GM21360 (cell line): ENCODE results near the gene DPYD.

Experiments used
- ATAC-seq: cut with Tn5 transposase; IDR thresholded peaks from one replicate; pipeline ENCODE4 v1.9.1; 2021; ENCODE audit warnings: mild to moderate bottlenecking, moderate library complexity; ENCODE audit not compliant: unreplicated experiment

DPYD gene

DNA sequence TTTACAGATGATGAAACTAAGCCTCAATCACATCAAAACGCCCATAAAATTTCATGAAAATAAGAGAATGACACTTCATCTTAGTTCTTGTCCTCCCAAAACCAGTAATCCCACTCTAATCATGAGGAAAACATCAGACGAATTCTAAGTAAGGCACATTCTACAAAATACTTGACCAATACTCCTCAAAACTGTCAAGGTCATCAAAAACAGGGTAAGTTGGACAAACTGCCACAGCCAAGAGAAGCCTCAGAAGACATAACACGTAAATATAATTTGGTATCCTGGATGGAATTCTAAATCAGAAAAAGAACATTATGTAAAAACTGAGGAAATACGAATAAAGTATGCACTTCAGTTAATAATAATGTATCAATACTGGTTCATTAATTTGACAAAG lies 128.2 kb downstream of the DPYD start:
- no peak for ATAC-seq

DNA sequence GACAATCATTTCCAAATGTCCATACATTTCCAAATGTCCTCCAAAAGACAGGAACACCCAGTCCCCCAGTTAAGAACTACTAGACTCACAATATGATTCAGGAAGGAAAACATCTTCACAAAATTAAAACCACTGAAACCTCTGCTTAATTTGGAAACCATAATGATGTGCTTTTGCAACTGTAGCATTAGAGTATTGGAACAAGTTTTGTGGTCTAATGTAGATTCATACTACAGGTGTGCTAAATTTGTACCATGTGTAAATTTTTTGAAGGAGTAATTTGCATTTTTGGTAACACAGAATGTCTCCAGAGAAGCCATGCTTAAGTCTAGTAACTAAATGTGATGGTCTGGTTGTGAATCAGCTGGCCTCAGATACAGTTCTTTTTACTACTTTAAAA lies 129.6 kb downstream of the DPYD start:
- peak; percentile 88 for ATAC-seq

DNA sequence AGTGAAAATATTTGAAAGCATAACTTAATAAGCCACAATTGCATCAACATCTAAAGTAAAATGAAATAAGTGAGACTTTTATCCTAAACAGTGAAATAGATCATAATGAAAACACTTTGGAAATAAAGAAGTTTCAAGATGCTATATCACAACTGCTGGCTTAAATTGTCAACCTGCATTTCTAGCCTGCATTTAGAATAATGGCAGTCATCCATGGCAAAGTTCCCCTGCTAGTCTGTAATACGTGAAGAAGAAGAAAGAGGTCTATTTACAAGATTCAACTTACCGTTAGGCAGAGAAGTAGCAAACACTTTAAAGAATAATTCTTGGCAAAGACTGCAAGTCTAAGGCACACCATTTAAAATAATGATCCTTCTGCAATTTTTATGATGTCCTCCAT lies 133.6 kb downstream of the DPYD start:
- ATAC-seq, result no peak

DNA sequence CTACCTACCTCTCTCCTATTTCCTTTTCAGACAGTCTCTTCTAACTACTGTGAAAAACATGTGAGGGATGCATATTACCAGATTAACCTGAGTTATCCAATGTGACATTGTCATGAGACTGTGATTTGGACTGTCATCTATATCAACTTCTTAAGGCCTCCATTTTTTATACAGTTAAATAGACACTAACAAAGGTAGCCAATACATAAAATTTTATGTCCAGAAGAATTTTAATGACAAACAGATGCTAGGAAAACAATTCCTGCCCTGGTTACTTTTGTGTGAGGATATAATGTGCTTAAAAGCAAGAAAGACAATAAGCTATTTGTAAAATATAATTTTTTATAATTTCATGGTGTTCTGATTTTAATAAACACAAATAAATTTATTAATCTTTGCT lies 136.2 kb downstream of the DPYD start:
- ATAC-seq, result no peak

DNA sequence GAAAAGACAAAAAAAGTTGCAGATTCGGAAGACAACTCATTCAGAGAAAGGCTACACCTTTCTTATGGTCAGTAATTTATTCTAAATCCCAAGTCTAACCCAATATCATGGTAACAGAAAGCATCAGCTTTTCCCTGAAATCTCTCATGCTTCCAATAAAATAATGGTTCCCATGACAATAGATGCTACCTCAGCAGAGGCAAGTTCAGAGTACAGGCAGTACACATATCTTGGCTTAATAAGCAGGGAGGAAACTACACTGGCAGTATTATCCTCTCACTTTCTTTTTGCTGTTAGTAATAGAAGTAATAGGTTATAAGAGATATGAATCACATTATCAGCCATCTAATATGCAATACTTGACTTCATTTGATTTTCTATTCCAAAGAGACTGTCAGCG lies 137.1 kb downstream of the DPYD start:
- no peak for ATAC-seq

DNA sequence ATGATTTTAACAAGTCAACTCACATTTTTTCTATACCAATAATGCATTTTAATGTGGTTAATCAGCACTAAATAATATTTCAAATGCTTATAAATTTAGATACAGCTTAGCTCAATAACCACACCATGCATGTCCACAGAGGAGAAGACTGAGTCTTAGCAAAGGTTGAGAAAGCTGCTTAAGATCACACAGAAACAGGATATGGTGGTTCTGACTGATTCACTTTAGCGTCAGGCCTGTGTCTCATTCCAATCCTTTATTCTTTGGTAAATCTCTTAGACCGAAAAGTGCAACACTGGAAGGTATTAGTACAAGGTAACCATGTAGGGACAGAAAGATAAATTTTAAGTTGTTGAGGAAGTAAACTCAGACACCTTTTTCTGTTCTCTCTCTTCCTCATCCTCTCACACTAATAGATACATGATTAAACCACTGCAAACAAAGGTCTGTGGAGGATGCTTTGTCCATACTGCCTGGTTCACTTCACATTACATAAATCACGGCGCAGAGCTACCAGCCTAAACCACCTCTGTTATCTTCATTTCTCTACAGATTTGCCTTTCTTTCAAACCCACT lies 139.0 kb downstream of the DPYD start:
- ATAC-seq, result no peak

DNA sequence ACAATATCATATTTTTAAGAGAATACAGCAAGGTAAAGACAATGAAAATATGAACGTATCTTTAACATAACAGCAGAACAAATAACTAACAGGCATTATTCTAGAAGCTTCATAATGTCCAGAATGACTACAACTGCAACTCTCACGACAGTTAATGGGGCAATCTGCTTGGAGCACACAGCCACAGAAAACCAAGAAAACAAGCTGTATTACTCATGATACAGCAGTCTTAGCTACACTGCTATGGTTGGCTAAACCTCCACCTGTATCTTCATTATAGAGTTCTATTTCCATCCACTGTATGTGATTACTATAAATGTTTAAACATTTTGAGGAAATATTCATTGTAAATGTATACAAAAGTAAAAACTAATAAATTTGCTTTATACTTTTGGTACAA lies 139.9 kb downstream of the DPYD start:
- no peak for ATAC-seq

DNA sequence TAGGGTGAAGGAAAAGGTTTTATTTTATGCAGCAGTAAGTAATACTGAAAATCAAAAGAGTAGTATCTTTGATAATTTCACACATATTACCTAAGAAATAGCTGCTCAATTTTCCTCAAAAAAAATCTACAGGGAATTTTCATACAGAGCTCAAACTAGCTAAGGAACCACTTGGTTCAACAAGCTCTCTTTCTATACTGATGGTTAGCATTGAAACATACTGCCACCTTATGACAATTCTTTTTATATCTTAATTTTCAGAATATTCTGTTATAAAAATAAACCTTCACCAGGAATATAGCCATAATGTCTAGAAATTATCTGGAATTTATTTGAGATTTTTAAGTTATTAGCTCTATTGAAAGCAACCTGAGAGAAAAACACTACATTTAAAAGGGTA lies 142.1 kb downstream of the DPYD start:
- no peak for ATAC-seq

DNA sequence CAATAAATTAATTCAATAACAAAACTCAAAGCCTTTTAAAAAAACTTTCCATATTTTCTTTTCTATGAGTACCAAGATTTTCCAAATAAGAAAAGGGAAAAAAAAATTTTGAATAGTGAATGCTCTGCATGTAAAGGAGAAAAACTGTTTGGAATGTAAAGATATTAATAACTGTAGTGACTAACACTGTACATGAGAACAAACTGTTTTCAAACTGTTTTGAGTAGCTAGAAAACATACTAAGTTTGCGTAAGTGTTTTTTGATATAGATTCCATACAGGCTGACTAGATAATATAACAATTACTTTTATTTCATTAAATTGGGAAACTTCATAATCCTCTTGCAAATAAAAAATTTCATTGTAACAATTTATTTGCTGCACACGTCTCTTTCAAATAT lies 150.5 kb downstream of the DPYD start:
- no peak for ATAC-seq

DNA sequence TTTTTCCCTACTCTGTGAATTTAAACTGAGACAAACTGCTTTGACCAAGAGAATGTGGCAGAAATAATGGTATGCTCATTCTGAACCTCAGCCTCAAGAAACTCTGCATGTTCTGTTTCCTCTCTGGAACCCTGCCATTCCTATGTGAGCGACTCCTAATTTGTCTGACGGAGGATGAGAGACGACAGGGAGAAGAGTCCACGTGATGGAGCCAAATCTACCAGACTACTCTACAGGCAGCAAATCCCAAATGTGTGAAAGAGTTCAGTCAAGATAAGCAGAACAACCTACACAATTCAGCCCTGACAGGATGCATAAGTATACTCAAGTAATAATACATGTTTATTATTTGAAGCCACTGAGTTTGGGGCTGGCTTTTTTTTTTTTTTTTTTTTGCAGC lies 153.5 kb downstream of the DPYD start:
- ATAC-seq, result no peak

DNA sequence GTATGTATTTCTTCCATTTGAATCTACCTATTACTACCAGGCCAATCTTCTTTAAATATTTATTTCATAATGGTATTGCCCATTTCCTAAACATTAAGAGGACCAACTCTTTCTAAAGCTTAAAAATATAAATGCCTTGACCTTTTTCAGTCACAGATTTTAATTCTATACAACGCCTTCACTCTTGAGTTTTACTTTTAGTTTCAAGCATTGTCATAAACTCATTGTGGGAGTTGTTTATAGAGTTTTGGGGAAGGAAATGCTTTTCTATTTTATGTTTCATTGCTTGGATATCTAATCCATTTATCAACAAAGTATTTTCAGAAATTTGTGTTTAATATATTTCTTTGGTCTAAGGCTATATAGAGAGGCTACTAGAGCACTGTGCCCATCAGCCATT lies 155.8 kb downstream of the DPYD start:
- no peak for ATAC-seq

DNA sequence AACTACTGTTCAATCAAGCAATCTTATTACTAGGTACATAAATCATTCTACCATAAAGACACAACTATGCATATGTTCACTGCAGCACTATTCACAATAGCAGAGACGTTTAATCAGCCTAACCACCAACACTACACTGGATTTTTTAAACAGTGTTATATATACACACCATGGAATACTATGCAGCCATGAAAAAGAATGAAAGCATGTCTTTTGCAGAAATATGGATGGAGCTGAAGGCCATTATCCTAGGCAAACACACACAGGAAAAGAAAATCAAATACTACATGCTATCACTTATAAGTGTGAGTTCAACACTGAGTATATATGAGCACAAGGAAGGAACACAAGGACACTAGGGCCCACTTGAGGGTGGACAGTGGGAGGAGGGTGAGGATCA lies 159.2 kb downstream of the DPYD start:
- ATAC-seq, result no peak

DNA sequence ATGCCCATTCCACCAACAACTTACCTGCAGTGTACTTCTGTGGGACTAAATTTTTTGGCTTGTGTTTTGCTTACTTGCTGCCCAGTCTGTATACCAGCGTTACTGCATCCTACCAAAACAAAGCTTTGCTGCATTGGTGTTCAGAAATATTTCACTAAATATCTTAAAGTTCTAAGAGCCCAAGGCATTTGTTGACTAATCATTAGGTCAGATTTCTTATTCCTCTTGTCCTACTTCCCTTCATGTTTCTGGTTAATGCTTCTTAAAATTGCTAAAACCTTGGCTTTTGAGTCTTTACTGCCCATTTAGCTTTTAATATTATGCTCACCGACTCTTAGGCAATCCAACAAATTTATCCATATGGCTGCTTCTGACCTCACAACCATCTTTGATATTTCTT lies 161.8 kb downstream of the DPYD start:
- no peak for ATAC-seq

DNA sequence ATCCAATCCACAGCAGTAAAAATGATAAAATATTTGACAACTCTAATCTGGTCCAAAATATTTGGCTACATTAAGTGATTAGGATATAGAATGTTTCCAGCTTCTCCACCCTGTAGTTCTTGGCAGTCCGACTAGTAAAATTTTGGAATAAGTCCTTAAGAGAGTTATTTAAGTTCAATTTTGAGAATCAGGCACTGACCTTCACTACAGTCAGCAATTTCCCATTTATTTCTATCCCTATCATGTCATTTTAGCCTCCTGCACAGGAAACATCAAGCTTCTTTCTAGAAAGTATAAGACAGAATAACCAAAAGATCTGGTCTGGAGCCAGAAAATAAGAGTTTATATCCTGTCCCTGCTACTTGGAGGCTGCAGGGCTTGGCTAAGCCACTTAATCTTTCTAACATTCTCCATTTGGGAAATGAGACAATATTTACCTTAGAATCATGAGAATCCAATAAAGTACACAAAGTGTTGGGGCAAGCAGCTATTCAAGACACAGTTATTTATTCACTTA lies 162.2 kb downstream of the DPYD start:
- ATAC-seq, result no peak

DNA sequence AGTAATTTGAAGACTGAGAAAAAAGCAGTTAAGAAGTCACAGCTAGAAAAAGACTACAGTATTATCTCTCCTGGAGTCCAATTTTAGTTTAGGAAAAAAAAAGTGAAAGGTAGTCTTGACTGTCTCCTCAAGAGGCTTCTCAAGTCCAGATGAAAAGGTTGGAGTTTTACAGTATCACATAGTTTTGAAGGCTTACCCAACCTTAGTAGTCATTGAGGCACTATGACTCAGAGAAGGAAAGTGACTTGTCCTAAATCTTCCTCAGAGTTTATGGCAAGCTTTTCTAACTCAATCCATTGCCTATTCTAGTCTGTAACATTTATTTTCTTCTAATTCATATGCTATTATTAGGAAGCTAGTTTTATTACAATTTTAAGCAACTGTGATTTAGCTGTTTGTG lies 174.9 kb downstream of the DPYD start:
- no peak for ATAC-seq

DNA sequence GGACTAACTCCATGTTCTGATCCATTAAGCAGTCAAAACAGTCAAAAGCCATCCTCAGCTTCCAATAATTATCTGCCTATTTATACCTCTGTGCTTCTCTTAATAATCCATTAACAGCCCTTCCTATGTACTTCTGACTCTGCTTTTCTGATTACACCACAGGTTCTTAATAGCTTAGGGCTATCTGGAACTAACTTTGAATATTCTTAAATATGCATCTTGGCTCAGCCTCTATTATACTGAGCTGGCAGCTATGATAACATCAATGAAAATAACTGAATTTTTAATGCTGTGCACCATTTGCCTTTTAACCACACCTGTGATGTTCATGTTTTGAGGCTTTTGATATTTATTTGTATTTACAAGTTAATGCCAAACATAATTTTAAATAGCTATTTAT lies 175.9 kb downstream of the DPYD start:
- ATAC-seq, result no peak

DNA sequence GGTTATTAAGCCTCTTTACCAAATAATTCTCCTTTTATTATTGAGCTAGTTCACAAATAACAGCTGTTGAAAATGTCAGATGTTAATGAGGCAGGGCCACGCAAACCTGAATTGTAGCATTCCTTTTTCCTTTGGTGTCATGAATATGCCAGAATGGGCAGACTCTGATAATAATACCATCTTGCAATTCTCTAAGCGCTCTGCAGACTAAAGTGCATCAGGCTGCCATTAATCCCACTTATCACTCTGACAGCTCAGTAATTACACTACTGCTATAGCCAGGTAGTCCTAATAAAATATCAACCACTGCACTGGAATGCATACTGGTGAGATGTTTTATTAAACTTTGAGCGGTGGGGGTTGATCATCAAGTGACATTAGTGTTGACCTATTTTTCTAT lies 177.7 kb downstream of the DPYD start:
- no peak for ATAC-seq

DNA sequence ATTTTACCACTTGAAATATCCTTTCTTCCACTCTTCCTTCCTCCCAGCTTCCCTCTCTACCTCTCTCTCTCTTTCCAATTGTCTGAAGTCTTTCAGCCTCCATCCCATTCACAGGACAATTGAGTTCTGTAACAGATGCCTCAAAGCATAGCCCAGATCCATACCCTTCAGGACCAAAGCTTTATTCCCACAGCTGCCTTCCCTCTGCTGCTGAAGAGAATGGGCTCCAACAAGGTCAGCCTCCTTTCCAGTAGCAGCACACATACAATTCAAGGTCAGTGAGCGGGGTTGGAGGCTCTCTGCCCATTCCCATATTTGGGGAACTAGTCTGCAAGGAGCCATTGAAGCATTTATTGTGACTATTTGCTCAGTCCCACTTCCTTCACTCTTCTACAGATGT lies 179.9 kb downstream of the DPYD start:
- ATAC-seq, result no peak

DNA sequence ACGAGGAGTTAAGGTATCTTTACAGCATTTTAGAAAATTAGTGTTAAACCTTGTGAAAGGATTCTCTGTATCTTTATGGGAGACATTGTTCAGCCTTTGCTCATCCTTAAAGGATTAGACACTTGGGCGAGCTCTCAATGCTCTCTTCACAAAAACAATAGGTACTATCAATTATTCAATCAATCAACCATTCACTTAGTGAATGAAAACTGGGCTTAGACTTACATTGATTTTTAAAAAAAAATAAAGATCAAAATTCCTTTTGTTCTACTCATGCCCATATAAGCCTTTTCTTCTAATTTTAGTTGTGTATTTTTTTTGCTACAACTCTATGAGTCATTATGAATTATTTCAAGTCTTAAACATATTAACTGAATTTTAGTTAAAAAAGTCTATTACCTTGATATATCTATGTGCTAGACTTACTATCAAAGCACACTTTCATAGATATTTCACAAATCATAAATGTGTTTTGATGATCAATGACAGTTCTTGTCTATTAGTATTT lies 181.2 kb downstream of the DPYD start:
- no peak for ATAC-seq

DNA sequence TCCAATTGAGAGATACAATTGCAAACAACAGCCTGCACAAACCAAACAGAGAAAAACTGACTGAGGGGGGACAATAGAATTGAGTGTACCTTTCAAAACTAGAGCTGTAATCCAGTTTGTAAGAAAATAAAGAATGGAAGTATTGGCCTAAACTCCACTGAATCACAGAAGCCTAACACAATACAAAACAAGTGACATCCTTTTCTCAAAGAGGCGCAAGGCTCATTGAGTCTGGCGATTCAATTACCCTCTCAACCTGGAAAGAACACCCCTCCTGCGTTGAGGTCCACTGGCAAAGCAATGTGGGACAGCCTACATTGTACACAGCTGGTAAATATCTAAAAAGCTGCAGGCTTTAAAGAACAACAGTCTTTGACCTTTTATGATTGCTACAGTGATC lies 182.6 kb downstream of the DPYD start:
- ATAC-seq, result no peak

DNA sequence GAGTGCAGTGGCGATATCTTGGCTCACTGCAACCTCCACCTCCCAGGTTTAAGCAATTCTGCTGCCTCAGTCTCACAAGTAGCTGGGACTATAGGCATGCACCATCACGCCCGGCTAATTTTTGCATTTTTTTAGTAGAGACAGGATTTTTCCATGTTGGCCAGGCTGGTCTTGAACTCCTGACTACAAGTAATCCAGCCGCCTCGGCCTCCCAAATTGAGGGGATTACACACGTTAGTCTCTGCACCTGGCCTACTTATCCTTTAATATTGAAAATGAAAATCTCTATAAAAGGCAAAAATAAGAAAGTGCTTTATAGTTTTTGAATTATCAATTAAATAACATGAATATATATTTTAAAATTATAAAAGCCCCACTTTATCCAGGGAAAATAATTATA lies 190.6 kb downstream of the DPYD start:
- no peak for ATAC-seq

DNA sequence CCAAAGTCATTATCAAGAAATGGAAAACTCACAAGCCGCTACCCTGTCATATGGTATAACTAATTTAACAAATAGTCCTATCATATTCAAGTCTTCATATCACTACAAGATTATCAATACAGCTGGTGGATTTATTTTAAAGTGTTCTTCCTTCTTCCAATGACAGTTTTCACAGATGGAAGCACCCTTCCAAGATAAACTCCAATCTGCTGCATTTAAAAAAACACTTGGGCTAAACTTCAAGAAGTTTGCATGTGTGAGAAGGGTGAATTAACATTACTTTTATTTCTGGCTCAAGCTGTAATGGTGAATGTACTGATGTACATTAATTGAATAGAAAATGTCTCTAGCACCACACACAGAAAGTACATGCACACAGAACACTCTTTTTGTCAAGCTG lies 192.4 kb downstream of the DPYD start:
- no peak for ATAC-seq

DNA sequence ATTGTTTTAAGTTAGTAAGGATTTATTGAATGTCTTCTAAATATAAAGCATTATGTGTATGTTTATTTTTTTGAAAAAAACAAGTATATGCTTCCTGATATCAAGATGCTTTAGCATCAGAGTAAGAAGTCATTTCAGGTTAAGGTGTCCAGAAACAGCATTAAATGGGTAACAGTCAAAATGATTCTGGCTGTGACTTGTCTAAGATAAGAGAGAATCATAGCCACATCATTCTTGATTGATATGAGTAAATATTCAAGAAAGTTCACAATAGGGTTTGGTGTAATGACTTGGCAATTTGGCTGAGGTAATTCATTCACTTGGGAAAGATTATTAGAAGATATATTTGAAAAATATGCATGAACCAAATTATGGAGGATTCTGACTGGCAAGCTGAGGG lies 193.8 kb downstream of the DPYD start:
- ATAC-seq, result no peak
